DMS 273 (cell line): Measurements from ENCODE around the gene S100A6.
"Not testable (repeated sequence)": the region's sequence is repeated elsewhere in the genome, so short reads cannot be mapped to it uniquely, and the experiment has no call there.

Experiments used
- DNase-seq: peaks from one replicate; lab custom pipeline; 2025; ENCODE audit not compliant: unreplicated experiment; lab: John Stamatoyannopoulos, UW

S100A6 gene

GRCh38 chr1:153565529-153566374 lies 30.0 kb upstream of the S100A6 start, which contains the start of gene S100A2:
Gene S100A2, minus strand, starts transcription at chr1:153565844. Its CDS starts 1,967 bp downstream, at chr1:153563877.
- peak; percentile 92 for DNase-seq

- DNase-seq: peak; percentile 60
Observed at GRCh38 chr1:153563991-153564390, 28.2 kb upstream of the S100A6 start.

GRCh38 chr1:153563483-153563901 lies 27.7 kb upstream of the S100A6 start:
- peak; percentile 43 for DNase-seq

- DNase-seq: not testable (repeated sequence)
Observed at GRCh38 chr1:153562021-153562420, 26.2 kb upstream of the S100A6 start.

GRCh38 chr1:153561466-153561985 lies 25.7 kb upstream of the S100A6 start:
- DNase-seq: no peak

- DNase-seq: no peak
Observed at GRCh38 chr1:153560771-153561465, 25.1 kb upstream of the S100A6 start.

GRCh38 chr1:153560241-153560640 lies 24.4 kb upstream of the S100A6 start:
- DNase-seq: no peak

GRCh38 chr1:153557877-153558276 lies 22.1 kb upstream of the S100A6 start:
- no peak for DNase-seq

GRCh38 chr1:153556348-153556747 lies 20.6 kb upstream of the S100A6 start:
- no peak for DNase-seq

GRCh38 chr1:153553830-153554541 lies 18.2 kb upstream of the S100A6 start:
- DNase-seq: no peak

- no peak for DNase-seq
Observed at GRCh38 chr1:153553096-153553495, 17.3 kb upstream of the S100A6 start.

GRCh38 chr1:153552335-153552734 lies 16.5 kb upstream of the S100A6 start:
- peak; percentile 35 for DNase-seq

GRCh38 chr1:153550827-153551500 lies 15.2 kb upstream of the S100A6 start:
- no peak for DNase-seq

- no peak for DNase-seq
Observed at GRCh38 chr1:153550398-153550758, 14.6 kb upstream of the S100A6 start.

GRCh38 chr1:153549741-153550397 lies 14.1 kb upstream of the S100A6 start:
- DNase-seq: no peak

- peak; percentile 44 for DNase-seq
Observed at GRCh38 chr1:153548722-153549688, 13.2 kb upstream of the S100A6 start, which contains the start of gene S100A3. Gene S100A3, minus strand, starts transcription at chr1:153549258. Its CDS starts 773 bp downstream, at chr1:153548485.

GRCh38 chr1:153547560-153548551 lies 12.1 kb upstream of the S100A6 start:
- DNase-seq: no peak
